Mesenchymal stem cell (in vitro differentiated cells and primary cell): Measurements from ENCODE around the gene PLXNA2.

Experiments
- DNase-seq: peaks from one replicate; pipeline ENCODE4 v3.0.0-alpha.2; 2013
- H2AFZ ChIP-seq: one replicate; pipeline ENCODE4 v1.6.1; 2013; ENCODE audit warnings: low read depth, mild to moderate bottlenecking, control low read depth, inconsistent platforms, low read length, moderate library complexity
- H2AK5ac ChIP-seq: 2 replicates; pipeline ENCODE4 v1.6.1; 2013; ENCODE audit warnings: low read length, moderate library complexity, mild to moderate bottlenecking, inconsistent platforms; ENCODE audit not compliant: severe bottlenecking
- H2BK120ac ChIP-seq: one replicate; pipeline ENCODE4 v1.6.1; 2013; ENCODE audit warnings: low read depth, mild to moderate bottlenecking, inconsistent platforms, low read length, moderate library complexity
- H2BK12ac ChIP-seq, 2 experiments: one replicate each; pipeline ENCODE4 v1.6.1; 2013; ENCODE audit warnings: inconsistent platforms in 2 of 2, low read length in 2 of 2, mild to moderate bottlenecking in 2 of 2, moderate library complexity in 2 of 2, control low read depth in 1 of 2
- H2BK15ac ChIP-seq: one replicate; pipeline ENCODE4 v1.6.1; 2013; ENCODE audit warnings: mild to moderate bottlenecking, low read depth, inconsistent platforms; ENCODE audit not compliant: poor library complexity, severe bottlenecking
- H2BK5ac ChIP-seq: 2 replicates; pipeline ENCODE4 v1.6.1; 2013; ENCODE audit warnings: low read depth, mild to moderate bottlenecking, low read length, control low read depth, inconsistent platforms; ENCODE audit not compliant: poor library complexity, severe bottlenecking
- H3K14ac ChIP-seq, 2 experiments: one replicate each; pipeline ENCODE4 v1.6.1; 2013; ENCODE audit warnings: inconsistent platforms in 2 of 2, low read length in 2 of 2, control low read depth in 1 of 2, mild to moderate bottlenecking in 1 of 2, moderate library complexity in 1 of 2
- H3K18ac ChIP-seq, 2 experiments: one replicate each; pipeline ENCODE4 v1.6.1; 2013; ENCODE audit warnings: inconsistent platforms in 2 of 2, low read length in 2 of 2, control low read depth in 1 of 2, low read depth in 1 of 2, mild to moderate bottlenecking in 1 of 2
- H3K23ac ChIP-seq, 2 experiments: one replicate each; pipeline ENCODE4 v1.6.1; 2013; ENCODE audit warnings: inconsistent platforms in 2 of 2, low read length in 2 of 2, mild to moderate bottlenecking in 2 of 2, moderate library complexity in 2 of 2, control low read depth in 1 of 2
- H3K27ac ChIP-seq: 2 replicates; pipeline ENCODE4 v1.5.1; 2013; ENCODE audit warnings: mild to moderate bottlenecking, moderate library complexity, low read length, control low read depth, inconsistent platforms; ENCODE audit not compliant: poor library complexity, severe bottlenecking
- H3K27me3 ChIP-seq, 2 experiments: 2 replicates each; pipeline versions ENCODE4 v1.6.1 to v1.7.0; 2013; ENCODE audit warnings: low read length in 2 of 2, mild to moderate bottlenecking in 2 of 2, moderate library complexity in 2 of 2, control low read depth in 1 of 2, inconsistent platforms in 1 of 2; ENCODE audit not compliant: control insufficient read depth in 1 of 2, insufficient read depth in 1 of 2
- H3K36me3 ChIP-seq, 2 experiments: 2 replicates each; pipeline versions ENCODE4 v1.6.1 to v1.7.0; 2013; ENCODE audit warnings: low read length in 2 of 2, control low read depth in 1 of 2, inconsistent platforms in 1 of 2, low read depth in 1 of 2, mild to moderate bottlenecking in 1 of 2; ENCODE audit not compliant: insufficient read depth in 2 of 2, control insufficient read depth in 1 of 2
- H3K4ac ChIP-seq, 2 experiments: one replicate each; pipeline ENCODE4 v1.6.1; 2013; ENCODE audit warnings: inconsistent platforms in 2 of 2, low read length in 2 of 2, mild to moderate bottlenecking in 2 of 2, moderate library complexity in 2 of 2, control low read depth in 1 of 2, low read depth in 1 of 2
- H3K4me1 ChIP-seq: 2 replicates; pipeline ENCODE4 v1.6.1; 2013; ENCODE audit warnings: low read depth, low read length, control low read depth; ENCODE audit not compliant: control insufficient read depth, insufficient read depth
- H3K4me2 ChIP-seq: 2 replicates; pipeline ENCODE4 v1.6.1; 2013; ENCODE audit warnings: low read length, mild to moderate bottlenecking, inconsistent platforms; ENCODE audit not compliant: poor library complexity, severe bottlenecking
- H3K4me3 ChIP-seq, 2 experiments: 2 replicates each; pipeline versions ENCODE4 v1.5.1 to v1.7.0; 2013; ENCODE audit warnings: low read length in 2 of 2, mild to moderate bottlenecking in 2 of 2, control low read depth in 1 of 2, low read depth in 1 of 2; ENCODE audit not compliant: insufficient read depth in 1 of 2
- H3K79me1 ChIP-seq: replicated peaks from 2 replicates; pipeline ENCODE4 v1.6.1; 2013; ENCODE audit warnings: mild to moderate bottlenecking, control low read depth, low read length, inconsistent platforms; ENCODE audit not compliant: poor library complexity, severe bottlenecking
- H3K9ac ChIP-seq: 2 replicates; pipeline ENCODE4 v1.7.0; 2013; ENCODE audit warnings: mild to moderate bottlenecking, low read length, moderate library complexity
- H3K9me3 ChIP-seq: 2 replicates; pipeline ENCODE4 v1.7.0; 2013; ENCODE audit warnings: mild to moderate bottlenecking, low read length; ENCODE audit not compliant: control insufficient read depth
- H4K8ac ChIP-seq: one replicate; pipeline ENCODE4 v1.6.1; 2013; ENCODE audit warnings: inconsistent platforms, mild to moderate bottlenecking, low read length, moderate library complexity
- H4K91ac ChIP-seq: one replicate; pipeline ENCODE4 v1.6.1; 2013; ENCODE audit warnings: mild to moderate bottlenecking, low read length, inconsistent platforms
- WGBS: methylation state at CpG from one replicate; pipeline ENCODE4 v1.1.7; 2013; ENCODE audit warnings: mixed read lengths; 5-methylcytosine and 5-hydroxymethylcytosine counted together

PLXNA2 gene

DNA sequence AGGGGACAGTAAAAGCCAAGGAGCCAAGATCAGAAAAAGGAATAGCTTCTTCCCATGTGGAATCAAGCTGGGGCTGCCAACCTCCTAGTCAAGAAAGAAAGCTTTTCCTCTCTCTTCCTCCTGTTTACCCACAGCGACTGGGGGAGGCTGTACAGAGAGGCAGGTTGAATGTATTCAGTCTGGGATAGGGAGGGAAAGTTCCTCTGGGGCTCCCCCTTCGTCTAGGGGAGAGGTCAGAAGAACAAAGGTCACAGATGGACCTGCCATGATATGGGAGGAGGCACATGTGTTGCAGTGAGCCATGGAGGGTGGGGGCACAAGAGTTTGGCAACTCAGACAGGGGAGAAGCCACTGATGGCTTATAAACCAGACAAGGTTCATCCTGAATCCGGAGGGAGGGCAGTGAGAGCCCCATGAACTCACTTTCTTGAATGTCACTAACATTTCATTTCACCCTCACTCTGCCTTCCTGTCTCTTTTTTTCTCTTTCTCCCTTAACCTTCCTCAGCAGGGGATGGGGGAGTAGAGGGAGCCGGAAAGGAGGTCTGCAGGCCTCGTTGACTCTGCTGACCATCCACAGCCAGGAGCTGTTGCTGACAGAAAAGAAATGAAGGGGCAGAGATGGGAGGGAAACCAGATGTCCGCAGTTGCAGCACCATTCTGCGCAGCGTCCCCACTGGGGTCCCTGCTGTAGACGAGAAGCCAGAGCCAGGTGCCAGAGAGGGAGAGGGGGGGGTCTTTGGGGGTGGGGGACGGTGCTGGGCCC is 61.1 kb downstream of the PLXNA2 start:
- DNase-seq: no peak
- Histone ChIP-seq H2AFZ (no peak overlapping the region), H3K79me1 (no peaks in the 10 kb centered on the region), H3K27me3 (no peaks in the 10 kb centered on the region), H3K9me3 (no peaks in the 10 kb centered on the region), H3K27ac (no peak overlapping the region), H3K14ac (no peak overlapping the region), H3K4me3 (no peak overlapping the region), H2BK15ac (no peak overlapping the region), H3K4ac (no peak overlapping the region), H4K91ac (no peak overlapping the region), H2BK12ac (no peak overlapping the region), H2BK5ac (no peak overlapping the region), H3K18ac (no peak overlapping the region), H3K23ac (no peak overlapping the region), H2BK120ac (peak overlapping the region; percentile 45), H3K9ac (no peak overlapping the region), H4K8ac (no peak overlapping the region), H3K4me1 (peaks cover 20% of the 10 kb centered on the region), H2AK5ac (peak overlapping the region; percentile 5), H3K4me2 (no peak overlapping the region), H3K36me3 (no peaks in the 10 kb centered on the region)
- WGBS: 64% methylated on average over 4 of the region's 10 CpGs

DNA sequence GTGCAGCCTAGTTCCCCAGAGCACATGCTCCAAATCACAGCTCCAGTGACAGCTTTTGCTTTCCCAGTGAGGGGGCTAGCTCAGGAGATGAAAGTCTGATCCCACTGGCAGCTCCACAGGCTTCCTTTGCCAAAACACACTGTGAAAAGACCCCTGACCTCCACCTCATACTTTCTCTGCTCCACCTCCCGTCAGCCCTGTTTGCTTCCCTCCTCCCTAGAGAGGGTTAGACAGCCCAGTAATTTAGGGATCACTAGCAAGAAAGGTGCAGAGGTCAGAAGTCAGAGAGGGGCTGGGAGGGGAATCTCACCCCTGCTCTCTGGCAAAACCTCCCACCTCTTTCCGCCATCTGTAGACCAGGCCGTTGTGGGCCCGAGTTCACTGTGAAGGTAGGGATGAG is 62.8 kb downstream of the PLXNA2 start:
- H3K14ac ChIP-seq: no peak overlapping the region
- H2AFZ ChIP-seq: no peak overlapping the region
- peak overlapping the region; percentile 84 for H4K91ac ChIP-seq
- H3K4ac ChIP-seq: peak overlapping the region in 1 of 2 experiments; percentile 58
- no peak overlapping the region for H2AK5ac ChIP-seq
- H3K9me3 ChIP-seq: no peaks in the 10 kb centered on the region
- no peak overlapping the region for H3K4me2 ChIP-seq
- H3K4me3 ChIP-seq: no peak overlapping the region
- no peak for DNase-seq
- no peak overlapping the region for H3K27ac ChIP-seq
- H3K27me3 ChIP-seq: no peaks in the 10 kb centered on the region
- peak overlapping the region; percentile 37 to 44 for H2BK12ac ChIP-seq
- WGBS: 100% methylated on average over 2 of the region's 4 CpGs
- peak overlapping the region; percentile 2 to 37 for H3K18ac ChIP-seq
- H3K9ac ChIP-seq: no peak overlapping the region
- H3K4me1 ChIP-seq: peaks cover 22% of the 10 kb centered on the region
- H3K79me1 ChIP-seq: no peaks in the 10 kb centered on the region
- no peak overlapping the region for H2BK5ac ChIP-seq
- H4K8ac ChIP-seq: no peak overlapping the region
- no peaks in the 10 kb centered on the region for H3K36me3 ChIP-seq
- H2BK15ac ChIP-seq: no peak overlapping the region
- H2BK120ac ChIP-seq: no peak overlapping the region
- no peak overlapping the region for H3K23ac ChIP-seq

DNA sequence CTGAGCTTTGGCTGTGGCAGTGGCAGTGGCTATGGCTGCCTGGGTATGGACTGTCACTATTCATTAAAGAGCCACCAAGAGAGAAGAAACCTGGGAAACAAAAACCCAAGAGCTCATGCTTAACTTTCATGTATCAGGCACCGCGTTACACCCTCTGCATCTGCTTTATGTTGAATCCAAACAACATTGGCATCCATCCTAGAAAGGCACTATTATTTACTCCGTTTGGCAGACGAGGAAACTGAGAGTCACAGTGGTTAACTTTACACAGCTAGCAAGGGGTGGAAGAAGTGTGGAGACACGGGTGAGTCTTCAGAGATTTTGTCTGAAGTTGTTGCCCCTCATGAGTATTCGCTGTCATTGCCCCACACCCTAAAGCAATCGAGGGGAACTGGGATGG is 63.8 kb downstream of the PLXNA2 start:
- Histone ChIP-seq H3K27me3 (no peaks in the 10 kb centered on the region), H2BK15ac (peak overlapping the region; percentile 29)
- WGBS: 92% methylated on average over 7 of the region's 7 CpGs

DNA sequence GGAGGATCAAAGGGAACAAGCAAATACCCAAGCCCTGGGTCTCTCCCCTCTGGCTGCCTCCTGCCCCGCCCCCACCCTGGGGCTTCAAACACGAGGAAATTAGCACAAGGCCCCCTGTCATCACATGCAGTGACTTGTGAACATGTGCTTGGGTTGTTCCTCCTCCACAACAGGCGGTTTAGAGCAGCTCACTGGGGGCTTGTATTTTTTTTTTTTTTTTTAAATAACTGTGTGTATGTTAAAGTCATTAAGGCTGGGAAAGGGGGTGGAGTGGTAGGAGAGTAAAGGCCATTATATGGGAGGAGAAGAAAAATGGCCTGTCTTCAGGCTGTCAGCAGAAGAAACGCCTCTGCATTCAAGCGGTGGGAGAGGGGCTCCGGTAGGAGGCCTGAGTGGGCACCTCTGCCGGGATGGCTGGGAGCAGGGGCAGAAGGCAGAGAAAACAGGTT is 64.2 kb downstream of the PLXNA2 start:
- Histone ChIP-seq H4K8ac (no peak overlapping the region), H2BK12ac (no peak overlapping the region), H3K9ac (no peak overlapping the region), H3K27me3 (no peaks in the 10 kb centered on the region), H4K91ac (no peak overlapping the region), H2BK15ac (peak overlapping the region; percentile 29), H2BK5ac (no peak overlapping the region), H2BK120ac (no peak overlapping the region), H3K23ac (no peak overlapping the region), H3K18ac (peak overlapping the region in 1 of 2 experiments; percentile 29), H3K79me1 (no peaks in the 10 kb centered on the region), H3K9me3 (no peaks in the 10 kb centered on the region), H3K14ac (no peak overlapping the region), H3K4ac (no peak overlapping the region), H3K27ac (no peak overlapping the region), H3K4me3 (no peak overlapping the region), H3K4me1 (peaks cover 18% of the 10 kb centered on the region), H2AK5ac (no peak overlapping the region), H3K4me2 (no peak overlapping the region), H3K36me3 (no peaks in the 10 kb centered on the region), H2AFZ (no peak overlapping the region)
- WGBS: 43% methylated on average over 7 of the region's 7 CpGs
- no peak for DNase-seq

More for the DNA sequence above, 63.8 kb downstream of the PLXNA2 start:
- Histone ChIP-seq H3K14ac (no peak overlapping the region), H3K79me1 (no peaks in the 10 kb centered on the region), H3K4me1 (peaks cover 19% of the 10 kb centered on the region), H3K18ac (peak overlapping the region; percentile 29 to 48), H3K27ac (no peak overlapping the region), H2BK120ac (no peak overlapping the region), H3K9ac (no peak overlapping the region), H2AK5ac (no peak overlapping the region), H3K23ac (no peak overlapping the region), H2BK5ac (no peak overlapping the region), H3K9me3 (no peaks in the 10 kb centered on the region), H3K36me3 (no peaks in the 10 kb centered on the region), H3K4me3 (no peak overlapping the region), H3K4me2 (no peak overlapping the region), H4K91ac (no peak overlapping the region), H2BK12ac (no peak overlapping the region), H3K4ac (no peak overlapping the region), H2AFZ (no peak overlapping the region), H4K8ac (no peak overlapping the region)
- no peak for DNase-seq
